CD4-positive, alpha-beta T cell treated with Interleukin-1 beta for 1 hour (primary cell): ENCODE results near the gene TSPAN31.

Experiments used
- DNase-seq, 2 donors: peaks; one replicate each; pipeline ENCODE4 v3.0.0-alpha.2; 2020 to 2022

Gene TSPAN31

DNA sequence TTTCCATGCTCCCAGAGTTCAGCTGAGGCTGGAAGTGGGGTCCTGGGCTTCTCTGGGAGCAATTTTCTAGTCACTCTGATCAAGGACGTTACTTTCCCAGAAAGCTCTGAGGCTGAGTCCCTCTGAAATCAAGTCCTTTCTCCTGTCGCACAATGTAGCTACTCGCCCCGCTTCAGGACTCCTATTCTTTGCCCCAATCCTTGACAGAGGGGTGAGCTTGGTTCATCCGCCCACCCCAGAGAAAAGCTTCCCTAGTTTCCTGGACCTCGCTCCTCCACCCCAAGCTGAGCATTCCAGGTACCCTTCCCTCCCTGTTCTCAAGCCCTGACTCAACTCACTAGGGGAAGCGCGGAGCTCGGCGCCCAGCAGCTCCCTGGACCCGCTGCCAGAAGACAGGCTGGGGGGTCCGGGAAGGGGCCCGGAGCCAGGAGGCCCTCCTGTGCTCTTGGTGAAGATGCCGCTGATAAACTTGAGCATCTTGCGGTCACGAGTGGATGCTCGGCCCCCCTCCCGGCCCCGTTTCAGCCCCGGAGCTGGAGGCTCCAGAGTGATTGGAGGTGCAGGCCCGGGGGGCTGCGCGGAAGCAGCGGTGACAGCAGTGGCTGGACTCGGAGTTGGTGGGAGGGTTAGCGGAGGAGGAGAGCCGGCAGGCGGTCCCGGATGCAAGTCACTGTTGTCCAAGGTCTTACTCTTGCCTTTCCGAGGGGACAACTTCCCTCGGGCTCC, 7.9 kb upstream of the TSPAN31 start:
- no peak for DNase-seq

DNA sequence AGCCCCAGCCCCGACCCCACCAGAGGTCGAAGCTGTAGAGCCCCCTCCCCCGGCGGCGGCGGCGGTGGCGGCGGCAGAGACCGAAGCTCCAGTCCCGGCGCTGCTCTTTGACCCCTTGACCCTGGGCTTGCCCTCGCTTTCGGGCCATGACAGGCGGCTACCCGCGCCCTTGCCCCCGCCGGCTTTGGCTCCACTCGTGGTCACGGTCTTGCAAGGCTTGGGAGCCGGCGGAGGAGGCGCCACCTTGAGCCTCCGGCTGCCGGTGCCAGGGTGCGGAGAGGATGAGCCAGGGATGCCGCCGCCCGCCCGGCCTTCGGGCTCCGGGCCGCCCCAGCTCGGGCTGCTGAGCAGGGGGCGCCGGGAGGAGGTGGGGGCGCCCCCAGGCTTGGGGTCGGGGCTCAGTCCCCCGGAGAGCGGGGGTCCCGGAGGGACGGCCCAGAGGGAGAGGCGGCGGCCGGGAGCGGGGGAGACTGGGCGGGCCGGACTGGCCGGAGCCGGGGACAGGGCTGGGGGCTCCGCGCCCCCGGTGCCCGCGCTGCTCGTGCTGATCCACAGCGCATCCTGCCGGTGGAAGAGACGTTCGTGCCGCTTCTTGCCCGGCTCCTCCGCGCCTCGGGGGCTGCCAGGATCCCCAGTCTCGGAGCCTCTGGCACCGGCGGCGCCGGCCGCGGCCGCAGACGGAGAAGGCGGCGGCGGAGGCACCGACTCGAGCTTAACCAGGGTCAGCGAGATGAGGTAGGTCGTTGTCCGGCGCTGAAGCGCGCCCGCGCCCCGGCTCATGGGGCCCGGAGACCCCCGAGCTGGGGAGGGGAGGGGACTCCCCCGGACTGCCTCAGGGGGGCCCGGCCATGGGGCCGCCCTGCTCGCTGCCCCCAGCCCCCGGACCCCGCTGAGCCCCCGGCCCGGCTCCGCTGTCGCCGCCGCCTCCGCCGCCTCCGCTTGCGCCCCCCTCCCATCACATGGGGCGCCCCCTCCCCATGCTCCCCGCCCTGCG, 7.1 kb upstream of the TSPAN31 start:
- DNase-seq, result no peak

DNA sequence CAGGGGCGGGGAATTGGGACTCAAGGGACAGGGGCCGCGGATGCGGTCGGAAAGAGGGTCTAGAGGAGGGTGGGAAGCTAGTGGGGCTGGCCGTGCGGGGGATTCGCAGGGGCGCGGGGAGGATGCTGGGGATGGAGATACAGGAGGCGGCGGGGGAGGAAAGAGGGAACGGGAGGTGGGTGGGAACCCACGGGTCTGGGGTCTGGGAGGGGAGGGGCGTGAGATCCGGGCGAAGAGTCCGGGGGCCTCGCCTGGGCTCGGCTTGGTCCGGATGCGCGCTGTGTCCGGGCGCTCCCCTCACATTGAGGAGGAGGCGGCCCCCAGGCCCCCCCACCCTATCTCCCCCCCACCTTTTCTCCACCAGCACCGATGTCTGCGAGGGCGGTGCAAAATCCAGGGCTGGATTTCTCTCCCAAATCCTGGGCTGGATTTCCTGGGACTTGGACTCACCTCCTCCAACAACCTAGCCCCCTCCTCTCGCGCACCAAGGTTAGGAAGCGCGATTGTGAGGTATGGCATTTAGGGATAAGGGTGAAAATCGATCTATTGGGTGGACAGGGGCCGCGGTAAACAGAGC, 6.1 kb upstream of the TSPAN31 start, which contains the start of gene AGAP2:
AGAP2 (minus strand) TSS at position 82 of the 577 bp plus-strand sequence. CDS start 496 bp downstream, outside the sequence.
- DNase-seq, result no peak

DNA sequence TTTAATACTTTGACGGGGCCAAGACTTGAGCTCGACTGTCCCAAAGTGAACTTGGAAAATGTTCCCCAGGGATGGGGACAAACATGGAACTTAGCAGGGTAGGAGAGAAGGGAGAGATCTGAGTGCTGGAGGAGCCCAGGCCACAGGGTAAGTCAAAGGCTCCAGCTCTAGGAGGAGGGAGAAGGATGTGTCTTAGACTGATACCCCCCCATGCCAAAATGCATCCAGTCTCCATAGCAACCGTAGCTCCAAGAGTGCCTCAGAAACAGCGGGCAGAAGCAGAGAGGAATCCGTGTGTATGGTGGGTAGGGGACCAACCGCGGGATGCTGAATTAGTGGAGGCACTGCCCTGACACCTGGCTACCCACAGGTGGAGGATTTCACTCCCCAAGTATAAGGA, 5.5 kb upstream of the TSPAN31 start:
- DNase-seq, result no peak

DNA sequence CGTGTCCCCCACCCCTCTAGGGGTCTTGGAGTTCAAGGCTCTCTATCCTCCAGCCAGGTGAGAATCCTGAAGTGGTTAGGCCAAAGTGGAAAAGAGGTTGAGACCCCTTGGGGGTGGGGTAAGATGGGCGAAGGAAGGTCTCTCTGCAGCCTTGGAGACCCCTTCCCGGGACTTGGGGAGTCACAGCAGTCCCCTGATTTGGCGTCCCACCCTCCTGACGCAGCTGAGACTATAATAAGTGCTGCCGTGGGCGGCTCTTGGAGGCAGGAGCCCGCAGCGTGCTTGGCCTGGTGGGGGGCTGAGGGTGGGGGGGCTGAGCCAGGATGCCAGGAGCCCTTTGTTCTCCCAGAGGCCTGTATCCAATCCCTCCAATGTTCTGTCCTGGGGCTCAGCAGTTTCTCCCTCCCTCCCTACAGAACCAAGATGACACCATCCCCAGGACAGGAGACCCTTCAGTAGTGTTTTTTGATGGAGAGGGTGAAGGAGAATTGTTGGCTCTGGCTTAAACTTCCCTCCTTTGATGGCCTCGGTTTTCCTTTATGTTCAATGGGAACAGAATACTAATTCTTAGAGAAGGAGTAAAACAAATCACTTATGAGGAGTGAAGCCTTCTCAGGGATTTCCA, 4.8 kb upstream of the TSPAN31 start:
- DNase-seq, result no peak

DNA sequence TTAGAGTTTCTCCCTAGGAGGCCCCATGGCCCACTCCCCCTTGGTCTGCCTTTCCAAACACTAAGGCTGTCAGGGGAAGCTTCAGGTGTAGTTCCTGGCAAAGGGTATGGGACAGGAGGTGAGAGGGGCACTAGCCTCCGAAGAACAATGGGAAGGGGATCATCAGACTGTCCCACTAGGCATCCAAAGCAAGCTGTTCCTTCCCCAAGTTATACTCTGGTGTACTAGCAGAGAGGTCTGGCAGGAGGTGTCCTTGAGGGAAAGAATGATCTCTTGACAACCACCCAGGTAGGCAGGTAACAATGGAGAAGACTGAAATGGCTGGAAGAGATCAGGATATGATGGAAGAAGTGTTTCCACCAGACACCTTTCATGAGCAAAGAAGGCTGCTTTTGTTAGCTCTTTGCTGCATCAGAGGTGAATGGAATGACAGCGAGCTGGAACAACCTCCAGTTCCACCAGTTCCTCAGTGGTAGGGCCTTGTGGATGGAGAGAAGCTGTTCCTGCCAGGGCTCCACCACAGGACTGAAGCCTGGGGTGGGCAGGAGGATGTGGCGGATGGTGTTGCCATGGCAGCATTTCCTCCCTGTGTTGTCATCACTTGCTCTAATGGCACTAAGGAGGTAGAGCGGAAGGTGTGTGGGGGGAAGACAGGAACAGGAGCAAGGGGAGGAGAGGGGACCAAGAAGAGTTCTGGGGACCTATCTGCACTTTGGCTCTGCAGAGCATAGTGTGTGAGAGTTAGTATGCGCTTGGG, 4.0 kb upstream of the TSPAN31 start:
- DNase-seq, result peak; percentile 87 to 88

DNA sequence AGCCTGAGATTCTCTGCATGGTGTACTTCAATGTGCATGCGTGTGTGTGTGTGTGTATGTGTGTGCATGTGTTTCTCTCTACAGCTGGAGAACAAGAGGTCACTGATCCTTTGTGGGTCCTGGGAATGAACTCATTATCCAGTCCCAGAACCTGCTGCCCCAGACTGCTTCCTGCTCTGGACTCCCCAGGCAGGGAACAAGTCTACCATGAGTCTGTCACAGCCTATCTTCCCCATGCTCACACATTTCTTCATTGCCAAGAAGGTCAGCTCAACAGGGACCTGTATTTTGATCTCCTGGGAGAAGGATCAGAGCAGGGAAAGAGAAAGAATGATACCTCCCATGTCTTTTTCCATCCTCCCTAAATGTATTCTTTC, 3.4 kb upstream of the TSPAN31 start:
- DNase-seq, result no peak

DNA sequence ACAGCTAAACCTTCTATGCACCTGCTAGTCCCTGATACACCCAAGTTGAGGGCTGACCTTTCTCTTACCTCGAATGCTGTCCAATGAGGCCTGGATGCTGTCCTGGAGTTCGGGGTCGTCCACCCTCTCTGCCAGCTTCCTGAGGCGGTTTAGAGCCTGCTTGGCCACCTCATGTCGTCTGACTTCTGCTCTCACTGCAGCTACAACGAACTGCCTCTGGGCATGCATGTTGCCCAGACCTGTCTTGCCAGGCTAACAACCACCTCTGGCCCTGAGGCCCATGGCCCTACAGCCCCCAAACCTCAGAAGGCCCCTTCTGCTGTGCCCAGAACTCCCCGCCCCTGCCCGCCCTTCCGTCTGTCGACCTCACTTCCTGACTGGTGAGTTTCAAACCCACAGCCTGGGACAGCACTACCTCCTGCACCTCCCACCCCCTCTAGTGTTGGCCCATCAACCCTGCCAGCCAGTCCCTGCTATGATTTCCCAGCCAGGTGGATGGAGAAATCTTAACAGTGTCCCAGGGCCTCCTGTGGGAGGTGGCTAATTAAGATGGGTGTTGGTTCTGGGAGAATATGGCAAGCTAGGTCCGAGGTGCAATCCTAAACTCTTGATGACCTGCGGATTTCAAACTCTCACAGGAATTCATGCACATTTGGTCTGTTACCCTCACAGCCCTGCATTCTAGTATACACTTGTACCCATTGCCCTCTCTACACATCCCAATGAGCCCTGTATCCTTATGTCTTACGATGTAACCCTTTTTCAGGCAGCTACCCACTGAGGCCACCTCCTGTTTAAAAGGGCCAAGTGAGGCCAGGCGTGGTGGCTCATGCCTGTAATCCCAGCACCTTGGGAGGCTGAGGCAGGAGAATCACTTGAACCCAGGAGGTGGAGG, 2.7 kb upstream of the TSPAN31 start:
- peak; percentile 87 to 88 for DNase-seq

DNA sequence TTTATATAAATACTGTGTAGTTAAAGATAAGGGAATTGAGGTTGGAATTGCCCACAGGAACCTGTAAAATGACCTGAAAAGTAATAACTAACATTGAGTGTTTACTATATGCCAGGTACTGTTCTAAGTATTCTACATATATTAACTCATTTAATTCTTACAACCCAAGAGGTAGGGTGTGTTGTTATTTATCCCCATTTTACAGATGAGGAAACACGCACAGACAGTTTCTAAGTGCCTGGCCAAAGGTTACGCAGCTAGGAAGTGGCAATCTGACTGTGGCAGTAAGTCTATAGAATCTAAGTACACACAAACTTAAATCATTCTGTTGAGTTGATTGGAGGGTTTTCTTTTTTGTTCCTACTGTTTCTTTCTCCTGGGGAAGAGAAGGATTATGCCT, 1.1 kb upstream of the TSPAN31 start:
- no peak for DNase-seq

DNA sequence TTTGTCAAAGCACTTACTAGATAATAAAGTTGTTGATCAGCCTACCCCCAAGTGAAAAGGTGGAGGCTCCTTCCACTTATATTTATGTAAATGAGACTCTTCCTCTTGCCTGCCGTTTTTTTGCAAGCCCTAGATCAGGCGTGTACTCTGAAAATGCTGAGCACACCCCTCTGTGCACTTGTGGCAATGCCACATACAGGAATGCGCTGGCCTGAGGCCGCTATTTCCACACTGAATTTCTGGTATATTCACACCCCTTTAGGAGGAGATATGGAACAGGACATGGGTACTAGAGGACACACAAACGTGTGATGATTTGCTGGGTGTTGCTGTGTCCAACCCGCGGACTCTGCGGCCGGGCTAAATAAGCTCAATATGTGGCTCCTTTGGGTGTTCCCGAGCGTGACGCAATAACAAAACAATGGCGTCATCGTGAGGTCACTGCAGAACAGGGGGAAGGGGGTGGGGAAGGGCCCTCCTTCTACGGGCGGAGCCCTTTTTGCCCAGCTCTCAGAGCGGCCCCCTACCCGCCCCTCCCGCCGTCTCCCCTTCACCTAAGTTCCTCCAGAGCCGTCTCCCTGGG, 554 bp upstream of the TSPAN31 start:
- peak; percentile 86 for DNase-seq

DNA sequence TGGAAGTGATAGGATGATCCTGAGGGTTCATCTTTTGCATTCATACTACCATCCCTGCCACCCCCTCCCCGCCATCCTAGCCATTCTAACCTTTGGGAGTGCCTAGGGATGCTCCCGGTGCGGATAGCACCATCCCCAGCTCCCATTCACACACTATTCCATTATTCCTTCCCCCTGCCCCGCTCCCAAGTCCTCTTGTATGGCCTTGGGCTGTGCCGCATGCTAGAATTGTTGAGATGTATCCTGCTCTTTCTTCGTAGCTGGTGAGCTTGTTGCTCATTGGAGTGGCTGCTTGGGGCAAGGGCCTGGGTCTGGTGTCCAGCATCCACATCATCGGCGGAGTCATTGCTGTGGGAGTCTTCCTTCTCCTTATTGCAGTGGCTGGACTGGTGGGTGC, 644 bp downstream of the TSPAN31 start:
- DNase-seq, result no peak

DNA sequence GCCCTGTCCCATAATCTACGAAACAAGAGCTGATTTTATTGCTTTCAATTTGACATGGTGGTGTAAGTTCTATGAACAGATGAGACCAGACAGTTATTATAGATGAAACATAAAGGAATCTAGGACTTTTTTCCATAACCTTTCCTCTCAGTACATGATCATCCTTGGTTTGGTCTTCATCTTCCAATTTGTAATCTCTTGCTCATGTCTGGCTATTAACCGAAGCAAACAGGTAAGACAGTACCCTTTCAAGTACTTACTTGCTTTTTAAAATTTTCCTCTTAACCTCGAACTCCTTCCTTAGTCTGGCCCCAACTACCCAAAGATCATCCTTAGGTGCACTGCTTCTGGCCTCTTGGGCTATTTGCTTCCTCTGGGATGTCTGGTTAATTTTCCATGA, 1.2 kb downstream of the TSPAN31 start:
- no peak for DNase-seq

DNA sequence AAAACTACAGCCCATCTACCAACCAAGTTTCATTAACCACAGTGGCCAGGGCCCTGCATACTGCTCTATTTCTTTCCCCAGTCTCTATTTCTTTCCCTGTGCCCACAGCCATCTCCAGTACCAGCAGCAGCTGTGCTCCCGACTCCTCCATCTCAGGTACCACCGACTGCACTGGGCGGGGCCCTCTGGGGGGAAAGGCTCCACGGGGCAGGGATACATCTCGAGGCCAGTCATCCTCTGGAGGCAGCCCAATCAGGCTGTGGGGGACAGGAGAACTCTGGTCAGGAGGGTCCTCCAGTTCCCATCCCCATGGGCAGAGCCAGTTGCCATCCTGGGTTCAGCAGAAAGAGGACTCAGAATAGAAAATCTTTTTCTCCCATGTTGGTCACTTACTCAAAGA, 4.2 kb downstream of the TSPAN31 start:
- DNase-seq, result no peak

DNA sequence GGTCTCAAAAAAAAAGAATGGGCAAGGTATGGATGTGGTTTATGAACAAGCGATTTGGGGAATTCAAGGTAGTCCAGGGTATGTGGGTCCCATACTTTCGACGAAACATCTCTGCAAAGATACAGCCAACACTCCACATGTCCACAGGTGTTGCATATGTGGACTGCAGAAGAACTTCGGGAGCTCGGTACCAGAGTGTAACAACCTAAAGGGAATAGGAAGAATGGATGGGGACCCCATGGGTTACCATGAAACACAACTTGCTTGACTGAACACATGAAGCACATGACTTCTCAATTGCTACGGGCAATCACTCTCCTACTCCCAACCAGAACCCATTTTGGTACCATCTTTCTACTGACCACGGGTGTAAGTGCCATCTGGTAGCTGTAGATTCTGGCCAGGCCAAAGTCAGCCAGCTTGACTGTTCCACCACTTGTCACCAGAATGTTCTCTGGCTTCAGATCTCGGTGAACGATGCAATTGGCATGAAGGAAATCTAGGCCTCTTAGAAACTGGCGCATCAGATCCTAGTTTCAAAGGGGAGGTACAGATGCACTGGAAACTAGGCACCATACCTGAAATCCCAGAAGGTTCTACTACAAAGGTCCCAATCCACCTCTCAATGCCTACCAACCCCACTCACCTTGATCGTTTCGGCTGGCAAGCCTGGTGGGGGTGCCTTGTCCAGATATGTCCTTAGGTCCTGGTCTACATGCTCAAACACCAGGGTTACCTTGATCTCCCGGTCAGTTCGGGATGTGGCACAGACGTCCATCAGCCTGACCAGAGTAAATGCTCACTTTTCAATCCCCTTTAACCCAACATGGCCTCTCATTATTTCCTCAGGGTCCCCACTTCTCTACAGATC, 6.0 kb downstream of the TSPAN31 start:
- DNase-seq, result no peak

DNA sequence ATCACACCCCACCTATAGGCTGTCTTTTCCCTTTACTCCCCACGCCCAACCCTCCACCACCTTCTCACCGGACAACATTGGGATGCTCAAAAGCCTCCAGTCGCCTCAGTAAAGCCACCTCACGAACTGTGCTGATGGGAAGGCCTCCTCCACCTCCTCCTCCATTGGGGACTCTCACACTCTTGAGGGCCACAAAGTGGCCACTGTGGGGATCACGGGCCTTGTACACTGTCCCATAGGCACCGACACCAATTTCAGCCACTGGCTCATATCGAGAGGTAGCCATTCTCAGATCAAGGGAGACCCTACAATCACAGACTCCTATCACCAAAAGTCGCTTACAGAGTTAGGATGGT, 6.6 kb downstream of the TSPAN31 start:
- DNase-seq, result no peak

DNA sequence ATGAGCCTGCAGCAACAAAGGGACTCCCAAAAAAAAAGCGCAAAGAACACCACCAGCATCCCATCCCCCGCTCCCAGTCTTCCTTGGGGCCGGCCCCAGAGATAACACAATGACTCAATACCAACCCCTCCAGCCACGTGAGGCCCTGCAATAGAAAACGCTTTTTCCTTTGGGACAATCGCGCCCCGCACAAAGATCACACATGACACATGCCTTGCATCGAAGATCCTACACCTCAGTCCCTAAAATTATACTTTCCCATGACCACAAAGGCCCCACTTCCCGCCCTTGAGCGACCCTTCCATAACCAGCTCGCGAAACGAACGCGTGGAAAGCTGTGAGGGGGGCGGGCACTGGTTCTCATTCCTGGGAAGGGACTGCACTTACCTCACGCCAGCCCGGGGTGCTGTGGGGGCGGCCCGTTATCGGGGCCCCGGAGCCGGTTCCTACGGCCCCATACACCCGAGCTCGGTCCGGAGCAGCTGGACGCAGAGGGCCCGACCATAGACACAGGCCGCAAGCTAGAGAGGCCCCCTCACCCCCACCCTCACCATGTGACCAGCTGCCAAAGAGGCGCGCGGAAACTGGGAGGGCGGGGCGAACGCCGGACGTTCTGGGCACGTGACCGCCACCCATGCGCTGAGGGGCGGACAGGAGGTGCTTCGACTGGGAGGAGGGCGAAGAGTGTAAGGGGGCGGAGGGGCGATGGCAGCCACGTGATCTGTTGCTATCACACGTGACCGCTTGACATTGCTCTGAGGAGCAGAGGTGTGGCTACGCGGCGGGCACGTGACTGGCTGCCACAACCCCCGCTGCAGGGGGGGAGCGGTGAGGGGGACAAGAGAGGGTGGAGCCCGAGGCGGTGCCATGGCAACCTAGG, 7.2 kb downstream of the TSPAN31 start, which contains the start of gene CDK4:
CDK4 (minus strand) TSS at position 523 of the 880 bp plus-strand sequence. CDS start 593 bp downstream, outside the sequence.
- DNase-seq, result peak; percentile 99 to 100

DNA sequence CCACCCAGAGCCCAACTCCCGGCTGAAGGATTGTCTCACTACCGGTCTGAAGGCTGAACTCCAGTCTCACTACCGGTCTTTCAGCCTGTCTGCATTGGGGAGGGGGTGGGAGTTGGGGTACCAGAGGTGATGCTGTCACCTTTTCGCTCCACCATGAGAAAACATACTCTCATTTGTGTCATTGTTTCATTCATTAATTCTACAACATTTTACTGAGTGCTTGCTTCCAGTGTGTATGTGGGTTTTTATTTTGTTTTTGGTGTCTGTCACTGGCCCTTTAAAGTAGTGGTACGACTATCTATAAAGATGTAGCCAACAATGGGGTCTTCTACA, 7.8 kb downstream of the TSPAN31 start:
- DNase-seq, result no peak

DNA sequence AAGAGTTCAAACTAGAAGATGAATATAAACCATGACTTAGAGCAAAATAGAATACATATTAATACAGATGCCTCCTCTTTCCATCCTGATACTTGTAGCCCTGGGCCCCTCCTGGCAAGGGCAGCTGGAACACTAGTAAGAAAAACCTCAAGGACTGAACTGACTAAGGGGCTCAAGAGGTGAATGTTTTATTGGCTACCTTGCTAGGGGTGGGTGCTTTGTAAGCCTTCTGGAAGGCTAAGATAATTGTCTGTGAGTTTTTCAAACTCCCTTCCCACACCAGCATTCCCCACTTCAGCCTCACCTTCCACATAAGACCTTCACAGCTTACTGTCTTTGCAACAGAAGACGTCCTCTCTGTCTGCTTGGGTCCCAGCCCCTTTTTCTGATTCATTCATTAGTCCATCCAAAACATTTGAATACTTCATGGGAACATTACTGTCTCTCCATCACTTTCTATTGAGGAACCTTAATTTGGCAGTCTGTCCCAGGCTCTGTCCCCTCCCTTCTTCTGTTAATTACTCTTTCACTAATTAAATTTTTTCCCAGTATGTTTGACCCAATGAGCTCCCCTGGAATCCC, 9.0 kb downstream of the TSPAN31 start:
- DNase-seq, result no peak
